ACHN (cell line): ENCODE data around the gene CHCHD4.

Experiments
- DNase-seq: peaks from one replicate; pipeline ENCODE4 v3.0.0-alpha.2; 2015
- in situ Hi-C: cut with HindIII; loops from 2 replicates; pipeline ENCODE4 v1.10.0; 2017; ENCODE audit warnings: low sequenced_read_pairs, low pct_ligation_motif_present, low pct_unique_long_range_greater_than_20kb

The CHCHD4 gene

GRCh38 chr3:14151471-14152083 lies 26.9 kb upstream of the CHCHD4 start:
- in situ Hi-C loops: no loop called here
- no peak for DNase-seq

GRCh38 chr3:14150491-14151230 lies 26.0 kb upstream of the CHCHD4 start:
- in situ Hi-C loops: no loop called here
- no peak for DNase-seq

- no peak for DNase-seq
- in situ Hi-C loops: no loop called here
Measured at GRCh38 chr3:14150078-14150477, 25.4 kb upstream of the CHCHD4 start.

GRCh38 chr3:14148041-14148985 lies 23.6 kb upstream of the CHCHD4 start:
- in situ Hi-C loops: no loop called here
- DNase-seq: no peak

GRCh38 chr3:14147617-14148016 lies 22.9 kb upstream of the CHCHD4 start:
- in situ Hi-C loops: no loop called here
- no peak for DNase-seq

GRCh38 chr3:14147066-14147435 lies 22.4 kb upstream of the CHCHD4 start:
- no peak for DNase-seq
- in situ Hi-C loops: no loop called here

GRCh38 chr3:14146381-14147065 lies 21.9 kb upstream of the CHCHD4 start:
- in situ Hi-C loops: no loop called here
- DNase-seq: no peak

- in situ Hi-C loops: no loop called here
- no peak for DNase-seq
Measured at GRCh38 chr3:14145670-14146380, 21.2 kb upstream of the CHCHD4 start.

GRCh38 chr3:14145236-14145635 lies 20.6 kb upstream of the CHCHD4 start:
- in situ Hi-C loops: no loop called here
- DNase-seq: peak; percentile 39

GRCh38 chr3:14144423-14145075 lies 19.9 kb upstream of the CHCHD4 start:
- DNase-seq: peak; percentile 96
- in situ Hi-C loops: no loop called here

GRCh38 chr3:14143271-14144225 lies 18.9 kb upstream of the CHCHD4 start:
- in situ Hi-C loops: no loop called here
- peak; percentile 89 for DNase-seq

GRCh38 chr3:14142567-14143270 lies 18.0 kb upstream of the CHCHD4 start:
- in situ Hi-C loops: no loop called here
- DNase-seq: no peak

- no peak for DNase-seq
- in situ Hi-C loops: no loop called here
Measured at GRCh38 chr3:14141602-14142341, 17.1 kb upstream of the CHCHD4 start.

GRCh38 chr3:14141144-14141543 lies 16.5 kb upstream of the CHCHD4 start:
- DNase-seq: no peak
- in situ Hi-C loops: no loop called here

GRCh38 chr3:14140668-14141067 lies 16.0 kb upstream of the CHCHD4 start:
- no peak for DNase-seq
- in situ Hi-C loops: no loop called here

- in situ Hi-C loops: no loop called here
- DNase-seq: no peak
Measured at GRCh38 chr3:14139771-14140170, 15.1 kb upstream of the CHCHD4 start.
